ENCODE data around the gene METAP1D.
"Not testable (repeated sequence)": the region's sequence is repeated elsewhere in the genome, so short reads cannot be mapped to it uniquely, and the experiment has no call there.

The METAP1D gene

DNA sequence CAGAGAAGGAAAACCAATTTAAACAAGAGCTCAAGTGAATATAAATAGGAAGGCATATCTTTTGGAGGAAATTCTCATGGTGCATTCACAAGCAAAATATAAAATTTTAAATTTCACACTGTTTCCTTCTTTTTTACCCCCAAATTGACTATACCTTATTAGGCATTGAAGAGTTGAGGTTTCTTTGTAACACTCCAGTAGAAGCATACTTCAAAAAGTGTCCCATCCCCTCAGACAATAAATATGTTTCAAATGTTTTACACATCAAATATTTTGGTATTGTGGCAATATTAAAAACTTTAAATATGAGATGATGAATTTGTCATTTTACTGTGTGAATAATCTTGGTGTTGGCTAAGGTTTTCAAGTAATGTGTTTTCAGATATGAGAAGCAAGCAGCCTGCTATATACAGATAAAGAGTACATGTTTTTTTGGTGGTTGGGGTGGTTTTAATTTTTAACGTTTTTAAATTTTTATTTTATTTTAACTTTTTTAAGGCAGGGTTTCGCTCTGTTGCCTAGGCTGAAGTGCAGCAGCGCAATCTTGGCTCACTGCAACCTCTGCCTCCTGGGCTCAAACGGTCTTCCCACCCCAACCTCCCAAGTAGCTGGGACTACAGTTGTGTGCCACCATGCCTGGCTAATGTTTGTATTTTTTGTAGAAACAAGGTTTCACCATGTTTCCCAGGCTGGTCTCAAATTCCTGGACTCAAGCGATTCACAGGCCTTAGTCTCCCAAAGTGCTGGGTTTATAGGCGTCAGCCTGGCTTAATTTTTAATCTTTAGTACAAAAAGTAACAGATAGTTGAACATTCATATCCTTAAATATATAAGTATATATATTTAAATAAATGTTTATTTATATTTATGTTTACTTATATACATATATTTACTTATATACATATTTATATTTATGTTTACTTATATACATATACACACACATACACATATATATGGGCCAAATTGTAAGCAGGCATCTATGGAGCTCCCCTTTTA, 49.1 kb downstream of the METAP1D start:
- no peak for DNase-seq (ENCODE audit: low read depth in 3 of 3)

GRCh38 chr2:172049567-172050120, 49.9 kb downstream of the METAP1D start:
- DNase-seq (ENCODE audit: low read depth in 3 of 3), result no peak

DNA sequence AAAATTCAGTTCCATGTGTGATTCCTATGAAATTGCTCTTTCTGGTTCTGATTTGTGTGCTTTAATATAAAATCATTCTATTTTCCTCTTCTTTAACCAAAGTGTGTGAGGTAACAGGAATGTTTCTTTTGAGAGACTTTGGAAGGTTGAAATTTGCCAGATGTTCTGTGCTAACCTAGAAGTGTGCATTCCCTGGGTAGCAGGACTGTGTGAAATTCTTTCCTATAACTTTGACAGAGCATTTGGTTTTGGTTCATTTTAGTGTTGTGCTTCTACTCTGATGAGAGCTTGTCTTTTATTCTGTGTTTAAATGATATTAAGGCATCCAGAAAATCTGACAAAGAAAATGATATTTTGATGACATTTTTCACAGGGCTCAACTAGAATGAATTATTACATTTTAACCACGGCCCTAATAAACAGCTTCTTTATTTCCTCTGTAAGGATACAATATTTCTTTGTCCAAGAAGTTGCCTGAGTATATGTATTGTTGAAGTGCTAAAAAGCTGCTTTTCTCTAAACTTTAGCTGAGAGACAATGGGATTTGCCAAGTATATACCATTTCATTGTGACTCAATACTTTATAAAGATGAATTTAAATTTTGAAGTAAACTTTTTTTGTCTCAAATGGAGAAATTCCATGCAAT, 50.8 kb downstream of the METAP1D start:
- DNase-seq (ENCODE audit: low read depth in 3 of 3), result no peak

- no peak for DNase-seq (ENCODE audit: low read depth in 3 of 3)
These were observed 52.5 kb downstream of the METAP1D start for GRCh38 chr2:172052000-172052983.

- DNase-seq (ENCODE audit: low read depth in 3 of 3), result no peak
These were observed 53.7 kb downstream of the METAP1D start for GRCh38 chr2:172053486-172053885.

DNA sequence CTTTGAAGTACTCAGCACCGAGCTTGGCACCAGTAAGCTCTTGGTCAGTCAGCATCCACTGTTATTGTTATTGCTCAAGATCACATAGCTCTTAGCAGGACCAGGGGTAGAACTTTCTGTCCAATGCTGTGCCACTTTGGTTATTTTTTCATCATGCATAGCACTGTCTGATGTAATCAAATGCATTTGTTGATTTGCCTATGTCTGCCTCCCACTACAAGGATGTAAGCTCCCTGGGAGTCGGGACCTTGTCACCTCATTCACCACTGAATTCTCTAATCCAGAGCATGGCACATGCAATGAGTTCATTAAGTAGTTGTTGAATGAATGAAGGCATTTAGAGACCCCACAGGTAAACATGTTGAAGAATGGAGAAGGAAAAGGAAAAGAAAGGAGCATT, 56.5 kb downstream of the METAP1D start:
- no peak for DNase-seq (ENCODE audit: low read depth in 3 of 3)

DNA sequence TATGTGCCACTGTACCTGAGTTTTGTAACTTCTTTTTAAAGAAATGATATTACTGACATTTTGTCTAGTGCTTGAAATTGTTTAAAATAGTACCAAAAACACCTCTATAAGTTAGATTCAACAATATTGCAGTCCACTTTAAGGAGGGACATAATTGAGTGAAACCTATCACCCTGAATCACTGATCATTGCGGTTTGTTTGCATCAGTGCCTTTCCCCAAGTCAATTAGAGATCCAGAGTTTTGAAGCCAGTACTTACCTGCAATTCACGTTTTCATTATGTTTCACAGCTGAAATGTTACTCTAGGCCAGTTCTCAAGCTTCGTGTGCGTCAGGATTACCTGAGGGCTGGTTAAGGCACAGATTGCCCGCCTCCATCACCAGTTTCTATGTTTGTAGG, 58.9 kb downstream of the METAP1D start:
- DNase-seq (ENCODE audit: low read depth in 3 of 3), result no peak

GRCh38 chr2:172060118-172060517, 60.4 kb downstream of the METAP1D start:
- not testable (repeated sequence) for DNase-seq (ENCODE audit: low read depth in 3 of 3)

DNA sequence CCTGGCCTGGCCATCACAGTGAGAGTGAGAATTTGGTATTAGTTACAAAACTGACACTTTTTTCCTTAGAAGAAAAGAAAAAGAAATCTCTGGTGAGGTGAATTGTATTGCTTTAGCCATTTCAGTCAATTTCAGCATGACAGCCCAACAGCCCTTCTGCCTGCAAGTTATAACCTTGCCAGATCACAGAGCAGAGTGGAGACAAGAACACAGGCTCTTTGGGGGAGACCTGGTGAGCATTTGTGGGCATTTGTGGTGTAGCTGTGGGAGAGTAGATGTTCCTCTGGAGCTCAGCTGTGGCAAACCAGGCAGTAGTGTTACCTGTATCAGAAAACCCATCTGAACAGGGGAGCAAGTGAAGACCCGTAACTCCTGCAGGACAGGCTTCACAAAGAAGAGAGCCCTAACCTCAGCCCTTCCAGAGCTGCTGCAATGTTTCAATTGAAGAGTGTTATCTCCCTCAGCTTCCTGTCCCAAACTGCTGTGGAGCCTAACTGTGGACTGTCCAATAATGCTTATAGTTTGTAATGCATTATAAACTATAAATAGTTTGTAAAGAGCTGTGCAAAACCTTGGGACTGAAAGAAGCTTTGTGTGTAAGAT, 62.8 kb downstream of the METAP1D start:
- no peak for DNase-seq (ENCODE audit: low read depth in 3 of 3)

GRCh38 chr2:172063446-172063845, 63.7 kb downstream of the METAP1D start:
- DNase-seq (ENCODE audit: low read depth in 3 of 3), result no peak

DNA sequence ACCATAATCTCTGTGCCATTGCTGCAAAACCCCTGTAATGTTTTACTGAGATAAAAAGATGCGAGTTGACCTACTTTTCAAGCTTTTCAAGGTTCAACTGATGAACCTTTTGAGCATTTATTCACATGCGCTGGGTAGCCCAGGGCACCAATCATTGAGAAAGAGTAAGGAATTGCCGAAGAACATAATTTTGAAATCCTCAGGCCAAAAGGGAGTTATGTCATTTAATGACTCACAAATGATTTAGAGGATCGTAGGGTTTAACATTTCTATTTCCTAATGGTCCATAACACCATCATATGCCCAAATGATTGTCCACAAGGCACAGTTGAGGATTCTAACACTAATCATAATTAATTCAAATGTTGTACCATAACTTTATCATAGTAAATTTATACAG, 65.4 kb downstream of the METAP1D start:
- DNase-seq (ENCODE audit: low read depth in 3 of 3), result no peak

DNA sequence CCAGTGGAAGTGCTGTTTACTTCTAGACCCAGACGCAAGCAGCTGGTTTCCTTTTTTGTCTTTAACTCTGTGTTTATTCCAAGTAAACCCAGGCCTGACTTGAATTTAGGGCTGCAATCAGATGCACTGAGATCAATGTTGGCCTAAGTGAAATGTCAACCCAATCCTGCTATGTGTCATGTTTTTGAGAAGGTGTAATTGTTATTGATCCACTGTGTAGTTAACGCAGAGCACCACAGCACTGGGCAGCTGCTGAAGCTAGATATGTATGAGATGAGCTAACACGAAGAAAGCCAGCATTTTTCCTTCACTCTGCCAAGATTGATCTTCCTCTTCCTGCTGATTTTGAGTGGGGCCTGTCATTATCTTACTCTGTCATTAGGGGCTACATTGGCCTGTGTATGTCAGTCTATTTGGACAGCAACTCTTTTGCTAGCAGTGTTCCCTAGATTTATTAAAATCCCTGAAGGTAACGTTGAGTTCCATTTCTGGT, 66.7 kb downstream of the METAP1D start:
- DNase-seq (ENCODE audit: low read depth in 3 of 3), result no peak

DNA sequence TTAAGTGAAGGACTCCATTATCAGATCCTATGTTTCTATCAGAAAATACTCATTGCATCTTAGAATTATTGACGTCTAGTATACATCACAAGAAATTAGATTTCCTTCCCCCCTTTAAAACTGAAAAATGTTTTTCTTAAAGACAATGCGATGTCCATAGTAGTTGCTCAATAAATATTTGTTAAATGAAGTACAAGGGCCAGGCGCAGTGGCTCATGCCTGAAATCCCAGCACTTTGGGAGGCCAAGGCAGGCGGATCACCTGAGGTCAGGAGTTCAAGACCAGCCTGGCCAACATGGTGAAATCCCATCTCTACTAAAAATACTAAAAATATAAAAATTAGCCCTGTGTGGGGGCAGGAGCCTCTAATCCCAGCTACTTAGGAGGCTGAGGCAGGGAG, 68.2 kb downstream of the METAP1D start:
- DNase-seq (ENCODE audit: low read depth in 3 of 3), result not testable (repeated sequence)

DNA sequence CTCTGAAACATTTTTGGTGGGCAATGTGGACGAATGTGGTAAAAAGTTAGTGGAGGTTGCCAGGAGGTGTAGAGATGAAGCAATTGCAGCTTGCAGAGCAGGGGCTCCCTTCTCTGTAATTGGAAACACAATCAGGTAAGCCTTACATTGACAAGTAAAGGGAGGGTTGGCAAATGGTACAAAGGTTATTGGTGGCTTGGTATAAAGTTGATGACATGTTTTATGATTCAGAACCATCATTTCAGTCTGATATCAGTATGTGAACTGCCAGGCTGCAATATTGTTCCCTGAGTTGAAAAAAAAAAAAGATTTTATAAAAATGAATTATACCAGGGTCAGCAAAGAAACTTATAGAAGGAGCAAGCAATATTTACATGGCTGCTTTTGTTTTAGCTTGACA, 71.2 kb downstream of the METAP1D start:
- no peak for DNase-seq (ENCODE audit: low read depth in 3 of 3)

- DNase-seq (ENCODE audit: low read depth in 3 of 3), result no peak
These were observed 72.5 kb downstream of the METAP1D start for GRCh38 chr2:172072303-172072702.

DNA sequence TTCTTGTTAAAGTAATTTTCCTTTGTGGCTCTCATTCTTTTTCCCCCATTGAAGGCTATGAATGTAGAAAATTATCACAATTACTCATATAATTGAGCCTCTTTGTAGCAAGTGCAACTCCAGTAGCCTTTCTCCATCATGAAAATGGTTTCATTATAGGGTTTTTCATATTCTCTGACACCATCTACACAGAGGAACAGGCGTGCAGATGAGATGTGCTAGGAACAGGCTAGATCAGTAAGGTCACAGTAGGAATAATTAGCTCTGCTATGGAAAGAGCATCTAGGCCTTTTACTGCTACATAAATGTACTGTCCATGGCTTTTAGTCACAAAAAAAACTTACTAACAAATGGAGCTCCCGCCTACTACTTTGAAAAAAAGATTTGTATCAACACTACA, 73.0 kb downstream of the METAP1D start:
- DNase-seq (ENCODE audit: low read depth in 3 of 3), result no peak

DNA sequence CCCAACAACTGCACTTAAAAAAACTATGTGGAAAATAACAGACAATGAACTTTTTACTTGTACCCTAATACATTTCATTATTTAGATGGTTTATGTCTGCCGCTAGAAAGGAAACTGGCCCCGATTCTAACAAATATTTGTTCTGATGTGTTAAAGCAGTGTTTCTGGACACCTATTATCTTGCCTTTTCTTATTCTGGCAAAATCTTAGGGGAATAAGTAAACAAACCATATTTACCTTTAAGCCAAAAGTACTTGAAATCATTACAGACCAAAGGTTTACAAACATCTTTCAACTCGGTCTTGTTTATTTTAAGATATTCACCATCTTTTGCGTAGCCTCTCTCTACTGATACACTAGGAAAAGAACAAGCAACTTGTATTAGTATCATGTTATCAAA, 73.8 kb downstream of the METAP1D start:
- no peak for DNase-seq (ENCODE audit: low read depth in 3 of 3)

DNA sequence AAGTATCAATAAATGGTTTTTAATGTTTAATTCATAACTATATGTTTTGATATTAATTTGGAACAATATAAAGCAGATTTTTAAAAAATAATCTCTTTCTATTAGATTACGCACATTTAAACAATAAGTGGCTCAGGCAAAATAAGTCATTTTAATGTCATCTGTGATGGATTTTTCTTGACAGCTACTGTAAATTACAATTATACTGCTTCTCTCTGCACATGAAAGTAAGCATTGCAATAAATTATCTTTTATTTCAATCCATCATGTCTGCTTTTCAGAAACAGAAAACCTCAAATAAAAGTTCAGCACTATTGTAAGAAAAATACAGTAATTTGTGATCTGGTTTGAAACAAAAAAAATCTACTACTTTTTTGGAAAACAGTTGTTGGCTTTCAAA, 74.5 kb downstream of the METAP1D start:
- no peak for DNase-seq (ENCODE audit: low read depth in 3 of 3)

DNA sequence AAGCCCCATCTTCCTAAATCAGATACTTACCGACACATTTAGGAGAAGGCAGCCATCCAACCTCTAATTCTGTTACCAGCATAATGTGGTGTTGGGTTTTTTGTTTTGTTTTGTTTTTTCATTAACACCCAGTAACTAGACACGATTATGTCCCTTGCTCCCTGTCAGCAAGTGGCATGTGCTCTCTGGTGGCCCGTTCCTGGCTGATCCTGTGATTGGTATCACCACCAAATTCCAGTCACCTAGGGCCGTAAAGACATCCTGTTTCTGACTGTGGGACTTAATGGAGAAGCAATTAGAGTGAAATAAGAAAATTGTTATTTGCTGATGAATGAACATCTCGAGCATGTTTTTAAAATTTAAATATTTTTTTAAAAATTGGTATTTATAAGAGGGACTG, 79.7 kb downstream of the METAP1D start:
- no peak for DNase-seq (ENCODE audit: low read depth in 3 of 3)

GRCh38 chr2:172079838-172080640, 80.3 kb downstream of the METAP1D start:
- no peak for DNase-seq (ENCODE audit: low read depth in 3 of 3)

All from stimulated activated CD4-positive, alpha-beta T cell treated with anti-CD3 and anti-CD28 coated beads, TNF-alpha, amount 100 ng/mL, for 4 hours (primary cell).